K562 (cell line): ENCODE results near the gene MCL1. TPM values are rescaled to one million over a fixed set of nuclear protein-coding genes. Genes with fewer than 3 reads are reported as not detected.

Experiments
- BCLAF1 ChIP-seq, 2 experiments: fragments of 450-650 bp in 1 of 2; IDR thresholded peaks; 2 replicates each; pipeline ENCODE4 v1.6.1; 2011 to 2017; ENCODE audit warnings: low read depth in 2 of 2, antibody characterized with exemption in 1 of 2, borderline replicate concordance in 1 of 2, low read length in 1 of 2, mild to moderate bottlenecking in 1 of 2, mixed read lengths in 1 of 2; ENCODE audit not compliant: control insufficient read depth in 1 of 2
- CEBPB ChIP-seq: fragments of 450-650 bp; IDR thresholded peaks from 2 replicates; pipeline ENCODE4 v1.6.1; 2016; ENCODE audit warnings: missing genetic modification characterization, missing compliant biosample characterization
- MTA3 ChIP-seq: fragments of 450-650 bp; formaldehyde crosslinking; IDR thresholded peaks from 2 replicates; pipeline ENCODE4 v1.6.1; 2017; ENCODE audit warnings: mild to moderate bottlenecking, borderline replicate concordance
- POLR2A ChIP-seq: fragments of 450-650 bp; conservative IDR thresholded peaks from 2 replicates; pipeline ENCODE4 v1.6.1; 2016
- PTBP1 ChIP-seq: fragments of 200-400 bp; formaldehyde crosslinking; IDR thresholded peaks from 2 replicates; pipeline ENCODE4 v1.6.1; 2017; ENCODE audit warnings: low read depth, low read length
- RREB1 ChIP-seq: fragments of 250-450 bp; sonication (Bioruptor Pico); IDR thresholded peaks from 2 replicates; pipeline ENCODE4 v1.4.0; 2020
- TCFL5 ChIP-seq: fragments of 250-450 bp; sonication (Bioruptor Pico); conservative IDR thresholded peaks from 2 replicates; pipeline ENCODE4 v1.6.1; 2021; ENCODE audit warnings: mild to moderate bottlenecking, moderate library complexity, matching md5 sums
- ZBTB11 ChIP-seq, 3 experiments: fragments of 200-800 bp in 1 of 3; fragments of 250-450 bp in 1 of 3; fragments of 450-650 bp in 1 of 3; sonication (Bioruptor Pico) in 1 of 3; sonication (Bioruptor generic) in 1 of 3; formaldehyde crosslinking in 1 of 3; IDR thresholded peaks; 2 replicates each; pipeline versions ENCODE4 v1.6.1 to v1.8.0; 2016 to 2022; ENCODE audit warnings: mild to moderate bottlenecking in 2 of 3, missing genetic modification characterization in 2 of 3, missing compliant biosample characterization in 1 of 3, moderate library complexity in 1 of 3
- ZC3H11A ChIP-seq: IDR thresholded peaks from 2 replicates; pipeline ENCODE4 v1.6.1; 2012; ENCODE audit warnings: low read depth, low read length, improper control_type of control experiment
- ZFPM2 ChIP-seq: fragments of 250-450 bp; sonication (Bioruptor Pico); IDR thresholded peaks from 2 replicates; pipeline ENCODE4 v1.5.1; 2022; ENCODE audit warnings: mild to moderate bottlenecking
- ZKSCAN1 ChIP-seq: fragments of 150-350 bp; IDR thresholded peaks from 2 replicates; pipeline ENCODE4 v1.6.1; 2016; ENCODE audit warnings: low read depth, low read length
- ZNF696 ChIP-seq: fragments of 250-450 bp; sonication (Bioruptor Pico); conservative IDR thresholded peaks from 2 replicates; pipeline ENCODE4 v1.4.0; 2020; ENCODE audit warnings: mild to moderate bottlenecking, moderate library complexity
- polyA plus RNA-seq, 8 experiments: library from polyadenylated mRNA; depleted of rRNA in 4 of 8; stranded (reverse) in 5 of 8; unstranded in 3 of 8; fragments of >200 nt; fragmentation: Nextera tagmentation in 2 of 8; fragmentation: Illumina TruSeq in 1 of 8; extraction: Ambion mirVana in 2 of 8; extraction: Trizol in 1 of 8; gene quantifications; 2 replicates each; pipeline versions ENCODE4 v1.2.1 to v1.2.3, GENCODE V29; 2011 to 2014; ENCODE audit warnings: inconsistent platforms in 1 of 8, missing spikeins in 1 of 8
- total RNA-seq, 7 experiments: library from RNA; depleted of rRNA in 6 of 7; stranded (reverse); fragments of >200 nt in 6 of 7; fragmentation: Illumina TruSeq in 2 of 7; extraction: Trizol in 2 of 7; gene quantifications; 2 replicates each; pipeline versions ENCODE4 v1.2.1 to v1.2.3, GENCODE V29; 2011 to 2021; ENCODE audit warnings: low replicate concordance in 1 of 7

MCL1 gene
- total and polyA plus RNA-seq, 9 of the 15 experiments (the other 6 are each of a cell fraction or from before 2014, with no cell fraction given) = 27.1 to 224 (median 138) TPM

GRCh38 chr1:150561974-150562445 is 17.4 kb downstream of the MCL1 start (continued):
- TF ChIP-seq TCFL5 (no peak), ZC3H11A (no peak), POLR2A (peak; percentile 32; the same call in 1 of the 2 replicates), MTA3 (0 out of 2 replicates have a peak, but pooled peaks have one; percentile 25), CEBPB (tag) (no peak), BCLAF1 (IDR thresholded peaks at IDR 0.05; ENCODE audit: borderline replicate concordance in 1 of 2, control insufficient read depth in 1 of 2, low read depth in 2 of 2, low read length in 1 of 2) (no peak), ZKSCAN1 (no peak), PTBP1 (no peak), ZFPM2 (CRISPR knock-in tag) (no peak), ZNF696 (no peak), ZBTB11 (CRISPR knock-in tag; IDR thresholded peaks at IDR 0.05) (peak in 1 of 3 experiments; percentile 35; a peak in 1 of 6 replicates), RREB1 (no peak)
